Measurements from ENCODE around the gene AGBL5.
"Not testable (repeated sequence)": the region's sequence is repeated elsewhere in the genome, so short reads cannot be mapped to it uniquely, and the experiment has no call there.

AGBL5 gene

GRCh38 chr2:27051902-27052645 lies 606 bp downstream of the AGBL5 start:
- peak; percentile 26 for DNase-seq (ENCODE audit: low spot score)

GRCh38 chr2:27053321-27053720 lies 1.9 kb downstream of the AGBL5 start:
- DNase-seq (ENCODE audit: low spot score), result no peak

- no peak for DNase-seq (ENCODE audit: low spot score)
Observed at GRCh38 chr2:27053776-27054175, 2.3 kb downstream of the AGBL5 start.

- DNase-seq (ENCODE audit: low spot score), result no peak
Observed at GRCh38 chr2:27054721-27055120, 3.3 kb downstream of the AGBL5 start.

- DNase-seq (ENCODE audit: low spot score), result no peak
Observed at GRCh38 chr2:27057184-27057583, 5.7 kb downstream of the AGBL5 start.

GRCh38 chr2:27058210-27058609 lies 6.7 kb downstream of the AGBL5 start:
- no peak for DNase-seq (ENCODE audit: low spot score)

GRCh38 chr2:27059141-27059820 lies 7.8 kb downstream of the AGBL5 start:
- no peak for DNase-seq (ENCODE audit: low spot score)

- no peak for DNase-seq (ENCODE audit: low spot score)
Observed at GRCh38 chr2:27060323-27060722, 8.9 kb downstream of the AGBL5 start.

- no peak for DNase-seq (ENCODE audit: low spot score)
Observed at GRCh38 chr2:27065128-27065527, 13.7 kb downstream of the AGBL5 start.

- DNase-seq (ENCODE audit: low spot score), result no peak
Observed at GRCh38 chr2:27067385-27067784, 15.9 kb downstream of the AGBL5 start.

- DNase-seq (ENCODE audit: low spot score), result no peak
Observed at GRCh38 chr2:27069436-27069835, 18.0 kb downstream of the AGBL5 start.

- DNase-seq (ENCODE audit: low spot score), result no peak
Observed at GRCh38 chr2:27069961-27070618, 18.6 kb downstream of the AGBL5 start.

- DNase-seq (ENCODE audit: low spot score), result no peak
Observed at GRCh38 chr2:27070653-27071276, 19.3 kb downstream of the AGBL5 start.

- DNase-seq (ENCODE audit: low spot score), result peak; percentile 97
Observed at GRCh38 chr2:27071277-27071989, 20.0 kb downstream of the AGBL5 start, which contains the start of gene OST4. Gene OST4 (minus strand): TSS chr2:27071654.

GRCh38 chr2:27071990-27072830 lies 20.7 kb downstream of the AGBL5 start:
- peak; percentile 25 for DNase-seq (ENCODE audit: low spot score)

GRCh38 chr2:27072920-27073319 lies 21.5 kb downstream of the AGBL5 start:
- DNase-seq (ENCODE audit: low spot score), result no peak

GRCh38 chr2:27073782-27074181 lies 22.3 kb downstream of the AGBL5 start:
- DNase-seq (ENCODE audit: low spot score), result no peak

GRCh38 chr2:27074738-27075565 lies 23.5 kb downstream of the AGBL5 start:
- no peak for DNase-seq (ENCODE audit: low spot score)

GRCh38 chr2:27075566-27075871 lies 24.1 kb downstream of the AGBL5 start:
- not testable (repeated sequence) for DNase-seq (ENCODE audit: low spot score)

- no peak for DNase-seq (ENCODE audit: low spot score)
Observed at GRCh38 chr2:27076323-27076722, 24.9 kb downstream of the AGBL5 start.

All from GM03348 (cell line).